ENCODE results near the gene ZNF536.

GRCh38 chr19:30388819-30389218, 16.6 kb downstream of the ZNF536 start:
- TF ChIP-seq CTCF (optimal IDR thresholded peaks at IDR 0.05 in 1 of 3, IDR thresholded peaks at IDR 0.05 in 1 of 3, conservative IDR thresholded peaks at IDR 0.05 in 1 of 3; ENCODE audit: extremely low read depth in 1 of 3, insufficient read depth in 2 of 3, low read length in 3 of 3) (no peak), EZH2 (IDR thresholded peaks at IDR 0.05; ENCODE audit: low read length) (no peak)

All from keratinocyte (primary cell).